WTC11 (cell line): Measurements from ENCODE around the gene PFKFB3. TPM values are rescaled to one million over a fixed set of nuclear protein-coding genes. Genes with fewer than 3 reads are reported as not detected.

Experiments
- ATAC-seq: fragments of 200-7000 bp; cut with Tn5 transposase; 2 replicates; pipeline ENCODE4 v1.10.0; 2021; ENCODE audit warnings: mild to moderate bottlenecking, moderate library complexity
- CTCF ChIA-PET: fragments of 300-600 bp; sonication (Branson Sonifier 250); formaldehyde crosslinking; loops from one replicate; lab custom pipeline; 2021; ENCODE audit warnings: antibody characterized with exemption; lab: Charles Lee
- POLR2A ChIA-PET: fragments of 350-600 bp; sonication (Branson Sonifier 250); formaldehyde crosslinking; loops from one replicate; lab custom pipeline; 2021; ENCODE audit warnings: antibody characterized with exemption; lab: Charles Lee
- DNase-seq: peaks from one replicate; pipeline ENCODE4 v3.0.0; 2021; ENCODE audit warnings: low spot score
- H3K27ac Mint-ChIP-seq: 2 replicates; pipeline ENCODE4 v1.8.0; 2021; ENCODE audit warnings: mixed read lengths
- H3K27me3 Mint-ChIP-seq: 2 replicates; pipeline ENCODE4 v1.8.0; 2021; ENCODE audit warnings: low read depth, mild to moderate bottlenecking, moderate library complexity, mixed read lengths
- H3K36me3 Mint-ChIP-seq: 2 replicates; pipeline ENCODE4 v1.8.0; 2021; ENCODE audit warnings: mixed read lengths
- H3K4me1 Mint-ChIP-seq: 2 replicates; pipeline ENCODE4 v1.8.0; 2022; ENCODE audit warnings: mixed read lengths
- H3K4me3 Mint-ChIP-seq: 2 replicates; pipeline ENCODE4 v1.8.0; 2021; ENCODE audit warnings: mild to moderate bottlenecking, moderate library complexity, mixed read lengths
- H3K9me3 Mint-ChIP-seq: 2 replicates; pipeline ENCODE4 v1.8.0; 2021; ENCODE audit warnings: mixed read lengths
- ARID4B ChIP-seq: sonication (generic); formaldehyde crosslinking; IDR thresholded peaks from 2 replicates; pipeline ENCODE4 v1.8.0; 2023; ENCODE audit warnings: missing genetic modification reagents, mild to moderate bottlenecking, borderline replicate concordance
- ATF3 ChIP-seq: sonication (generic); formaldehyde crosslinking; conservative IDR thresholded peaks from 2 replicates; pipeline ENCODE4 v1.8.1; 2022; ENCODE audit warnings: mild to moderate bottlenecking, missing genetic modification reagents
- CREM ChIP-seq: sonication (generic); formaldehyde crosslinking; IDR thresholded peaks from 2 replicates; pipeline ENCODE4 v1.8.1; 2022; ENCODE audit warnings: mild to moderate bottlenecking, missing genetic modification reagents, moderate library complexity
- E2F4 ChIP-seq: sonication (generic); formaldehyde crosslinking; IDR thresholded peaks from 2 replicates; pipeline ENCODE4 v1.8.1; 2022; ENCODE audit warnings: low read depth, mild to moderate bottlenecking, moderate library complexity, missing genetic modification reagents, borderline replicate concordance
- ERG ChIP-seq: fragments of 250-450 bp; sonication (Bioruptor Pico); IDR thresholded peaks from 2 replicates; pipeline ENCODE4 v1.8.0; 2021; ENCODE audit warnings: mild to moderate bottlenecking
- FOXK1 ChIP-seq: sonication (generic); formaldehyde crosslinking; IDR thresholded peaks from 2 replicates; pipeline ENCODE4 v1.8.0; 2022; ENCODE audit warnings: mild to moderate bottlenecking, moderate library complexity, missing genetic modification reagents
- JAZF1 ChIP-seq: fragments of 250-450 bp; sonication (Bioruptor Pico); IDR thresholded peaks from 2 replicates; pipeline ENCODE4 v1.9.0; 2021; ENCODE audit warnings: moderate library complexity, mild to moderate bottlenecking, inconsistent platforms
- NFE2L1 ChIP-seq: sonication (generic); formaldehyde crosslinking; IDR thresholded peaks from 2 replicates; pipeline ENCODE4 v1.8.1; 2023; ENCODE audit warnings: missing genetic modification reagents
- NFYB ChIP-seq: sonication (generic); formaldehyde crosslinking; conservative IDR thresholded peaks from 2 replicates; pipeline ENCODE4 v1.8.0; 2022; ENCODE audit warnings: low read depth, missing genetic modification reagents
- NR3C1 ChIP-seq: sonication (generic); formaldehyde crosslinking; conservative IDR thresholded peaks from 2 replicates; pipeline ENCODE4 v1.8.1; 2023; ENCODE audit warnings: low read depth, mild to moderate bottlenecking, missing genetic modification reagents
- PRRX2 ChIP-seq: fragments of 250-450 bp; sonication (Bioruptor Pico); IDR thresholded peaks from 2 replicates; pipeline ENCODE4 v1.8.0; 2021; ENCODE audit warnings: mild to moderate bottlenecking
- RELA ChIP-seq: sonication (generic); formaldehyde crosslinking; IDR thresholded peaks from 2 replicates; pipeline ENCODE4 v1.8.1; 2022; ENCODE audit warnings: missing genetic modification reagents, mild to moderate bottlenecking, borderline replicate concordance
- SOX15 ChIP-seq: fragments of 250-450 bp; sonication (Bioruptor Pico); IDR thresholded peaks from 2 replicates; pipeline ENCODE4 v1.9.0; 2021; ENCODE audit warnings: mild to moderate bottlenecking
- TEAD1 ChIP-seq: sonication (generic); formaldehyde crosslinking; IDR thresholded peaks from 2 replicates; pipeline ENCODE4 v1.8.0; 2022; ENCODE audit warnings: mild to moderate bottlenecking, missing genetic modification reagents
- USF2 ChIP-seq: sonication (generic); formaldehyde crosslinking; IDR thresholded peaks from 2 replicates; pipeline ENCODE4 v1.8.1; 2023; ENCODE audit warnings: mild to moderate bottlenecking, missing genetic modification reagents, moderate library complexity
- ZNF121 ChIP-seq: sonication (generic); formaldehyde crosslinking; IDR thresholded peaks from 2 replicates; pipeline ENCODE4 v1.8.0; 2023; ENCODE audit warnings: missing genetic modification reagents
- ZNF138 ChIP-seq: sonication (generic); formaldehyde crosslinking; conservative IDR thresholded peaks from 2 replicates; pipeline ENCODE4 v1.8.1; 2022; ENCODE audit warnings: mild to moderate bottlenecking, moderate library complexity, missing genetic modification reagents
- ZNF281 ChIP-seq: sonication (generic); formaldehyde crosslinking; IDR thresholded peaks from 2 replicates; pipeline ENCODE4 v1.8.0; 2023; ENCODE audit warnings: mild to moderate bottlenecking, missing genetic modification reagents
- ZNF423 ChIP-seq: fragments of 250-450 bp; sonication (Bioruptor Pico); IDR thresholded peaks from 2 replicates; pipeline ENCODE4 v2.1.2; 2022; ENCODE audit warnings: mild to moderate bottlenecking, moderate library complexity
- ZNF532 ChIP-seq: fragments of 250-450 bp; sonication (Bioruptor Pico); IDR thresholded peaks from 2 replicates; pipeline ENCODE4 v1.9.0; 2021; ENCODE audit warnings: mild to moderate bottlenecking, borderline replicate concordance
- total RNA-seq: library from RNA; stranded (reverse); gene quantifications from 3 replicates; pipeline ENCODE4 v1.2.3, GENCODE V29; 2021

The PFKFB3 gene
- total RNA-seq, 1 experiment from 2014 or later, result 30.6 TPM

- H3K9me3 Mint-ChIP-seq, result peaks cover 21% of the 10 kb centered on the region
- TF ChIP-seq E2F4 (CRISPR knock-in tag), result no peak
- TF ChIP-seq RELA, result no peak
- no peak for TF ChIP-seq FOXK1 (CRISPR knock-in tag)
- TF ChIP-seq ATF3 (CRISPR knock-in tag), result no peak
- no peak for TF ChIP-seq SOX15
- TF ChIP-seq PRRX2 (CRISPR knock-in tag), result no peak
- no peak for TF ChIP-seq ZNF121 (CRISPR knock-in tag)
- no peak for TF ChIP-seq JAZF1
- no peak for TF ChIP-seq NFYB (CRISPR knock-in tag)
- TF ChIP-seq NR3C1 (CRISPR knock-in tag), result no peak
- no peak for TF ChIP-seq CREM (CRISPR knock-in tag)
- no peak for TF ChIP-seq ERG (CRISPR knock-in tag)
- TF ChIP-seq ARID4B (CRISPR knock-in tag), result no peak
- no peak for TF ChIP-seq ZNF138
- TF ChIP-seq NFE2L1 (CRISPR knock-in tag), result no peak
- TF ChIP-seq TEAD1 (CRISPR knock-in tag), result no peak
- no peak for TF ChIP-seq USF2 (CRISPR knock-in tag)
- TF ChIP-seq ZNF423, result no peak
- H3K4me1 Mint-ChIP-seq, result peaks cover 8% of the 10 kb centered on the region
- CTCF ChIA-PET, result interaction anchor here (0.7 kb wide), 1 partner anchor 104 kb away, joined by 3 read pairs; no protein-coding TSS in a partner anchor
- peaks cover 3% of the 10 kb centered on the region; the same call in 1 of the 2 replicates for H3K36me3 Mint-ChIP-seq
- POLR2A ChIA-PET, result no interaction called here
- H3K27me3 Mint-ChIP-seq, result no peaks in the 10 kb centered on the region
- ATAC-seq (no peak), DNase-seq (no peak)
- no peak overlapping the region for H3K27ac Mint-ChIP-seq
- no peak overlapping the region for H3K4me3 Mint-ChIP-seq
These were observed 95.2 kb downstream of the PFKFB3 start for GRCh38 chr10:6297951-6298381.

- no peaks in the 10 kb centered on the region for H3K27me3 Mint-ChIP-seq
- peaks cover 8% of the 10 kb centered on the region for H3K4me1 Mint-ChIP-seq
- TF ChIP-seq ZNF281 (CRISPR knock-in tag) (no peak), ZNF121 (CRISPR knock-in tag) (0 out of 2 replicates have a peak, but pooled peaks have one; percentile 32), ZNF532 (CRISPR knock-in tag) (no peak)
- DNase-seq, result no peak
- H3K36me3 Mint-ChIP-seq, result peaks cover 3% of the 10 kb centered on the region; the same call in 1 of the 2 replicates
- H3K27ac Mint-ChIP-seq, result no peak overlapping the region
- ATAC-seq, result no peak
- no peak overlapping the region for H3K4me3 Mint-ChIP-seq
- peaks cover 21% of the 10 kb centered on the region for H3K9me3 Mint-ChIP-seq
- ChIA-PET POLR2A (no interaction called here), CTCF (interaction anchor here (1.4 kb wide), 1 partner anchor 104 kb away, joined by 3 read pairs; no protein-coding TSS in a partner anchor)
These were observed 95.7 kb downstream of the PFKFB3 start for GRCh38 chr10:6298428-6298827.
